Retinal pigment epithelial cell (primary cell): ENCODE measurements around the gene RGS16.

Source experiments
- DNase-seq: peaks from one replicate; pipeline ENCODE4 v3.0.0-alpha.2; 2010; ENCODE audit warnings: low read depth
- H3K4me3 ChIP-seq: 2 replicates; pipeline ENCODE4 v1.5.1; 2011; ENCODE audit warnings: mild to moderate bottlenecking, low read length, control low read depth, moderate library complexity
- TF ChIP-seq, protein P1 (sequence below): conservative IDR thresholded peaks from 2 replicates; pipeline ENCODE4 v1.5.1; 2011; ENCODE audit warnings: low read depth, low read length, control low read depth, inconsistent platforms

The RGS16 gene, protein sequence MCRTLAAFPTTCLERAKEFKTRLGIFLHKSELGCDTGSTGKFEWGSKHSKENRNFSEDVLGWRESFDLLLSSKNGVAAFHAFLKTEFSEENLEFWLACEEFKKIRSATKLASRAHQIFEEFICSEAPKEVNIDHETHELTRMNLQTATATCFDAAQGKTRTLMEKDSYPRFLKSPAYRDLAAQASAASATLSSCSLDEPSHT

DNA sequence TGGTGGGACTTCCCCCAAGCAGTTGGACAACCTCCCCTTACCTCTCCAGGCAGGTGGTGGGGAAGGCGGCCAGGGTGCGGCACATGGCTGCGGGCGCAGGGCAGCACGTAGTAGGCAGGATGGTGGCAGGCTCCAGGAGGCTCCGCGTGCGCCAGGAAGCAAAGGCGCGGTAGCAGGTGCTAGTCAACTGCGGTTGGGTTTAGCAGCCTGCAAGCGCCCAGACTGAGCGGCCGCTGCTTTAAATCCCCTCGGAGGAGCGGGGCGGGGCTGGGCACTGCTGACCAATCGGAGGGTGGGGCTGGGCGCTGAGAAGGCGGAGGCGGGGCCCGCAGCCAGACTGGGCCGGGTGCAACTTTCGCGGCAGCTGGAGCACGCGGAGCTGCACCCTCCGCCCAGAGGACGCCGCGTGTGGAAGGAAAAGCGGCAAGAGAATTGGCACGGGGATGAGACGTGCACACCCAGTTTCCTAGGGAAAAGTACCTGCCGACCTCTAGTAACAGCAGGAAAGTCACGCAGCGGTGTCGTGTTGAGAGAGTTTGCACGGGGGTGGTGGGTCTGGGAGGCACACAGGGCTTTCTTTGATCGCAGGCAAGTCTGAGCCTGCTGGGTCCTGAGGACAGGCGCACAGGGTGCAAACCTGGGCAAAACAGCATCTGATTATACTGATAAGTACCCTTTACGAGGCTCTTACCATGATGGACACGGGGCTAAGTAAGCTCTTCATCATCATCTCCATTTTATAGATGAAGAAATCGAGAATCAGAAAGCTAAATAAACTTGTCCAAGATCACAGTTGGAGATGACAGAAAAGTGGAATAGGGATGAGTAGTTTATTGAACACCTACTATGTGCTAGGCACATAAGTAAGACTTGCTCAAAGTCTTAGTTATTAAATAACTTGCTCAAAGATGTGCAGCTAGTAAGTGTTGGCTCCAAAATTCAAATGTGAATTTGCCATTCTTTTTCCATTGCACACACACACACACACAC, at the start of gene RGS16:
Gene RGS16, minus strand, starts transcription at position 215 of the 990 bp plus-strand sequence. Its CDS starts 130 bp downstream, at position 85.
- H3K4me3 ChIP-seq = peak within 1 kb of the TSS; percentile 45
- DNase-seq = peak; percentile 53
- TF ChIP-seq, protein P1, sequence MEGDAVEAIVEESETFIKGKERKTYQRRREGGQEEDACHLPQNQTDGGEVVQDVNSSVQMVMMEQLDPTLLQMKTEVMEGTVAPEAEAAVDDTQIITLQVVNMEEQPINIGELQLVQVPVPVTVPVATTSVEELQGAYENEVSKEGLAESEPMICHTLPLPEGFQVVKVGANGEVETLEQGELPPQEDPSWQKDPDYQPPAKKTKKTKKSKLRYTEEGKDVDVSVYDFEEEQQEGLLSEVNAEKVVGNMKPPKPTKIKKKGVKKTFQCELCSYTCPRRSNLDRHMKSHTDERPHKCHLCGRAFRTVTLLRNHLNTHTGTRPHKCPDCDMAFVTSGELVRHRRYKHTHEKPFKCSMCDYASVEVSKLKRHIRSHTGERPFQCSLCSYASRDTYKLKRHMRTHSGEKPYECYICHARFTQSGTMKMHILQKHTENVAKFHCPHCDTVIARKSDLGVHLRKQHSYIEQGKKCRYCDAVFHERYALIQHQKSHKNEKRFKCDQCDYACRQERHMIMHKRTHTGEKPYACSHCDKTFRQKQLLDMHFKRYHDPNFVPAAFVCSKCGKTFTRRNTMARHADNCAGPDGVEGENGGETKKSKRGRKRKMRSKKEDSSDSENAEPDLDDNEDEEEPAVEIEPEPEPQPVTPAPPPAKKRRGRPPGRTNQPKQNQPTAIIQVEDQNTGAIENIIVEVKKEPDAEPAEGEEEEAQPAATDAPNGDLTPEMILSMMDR = no peak

DNA sequence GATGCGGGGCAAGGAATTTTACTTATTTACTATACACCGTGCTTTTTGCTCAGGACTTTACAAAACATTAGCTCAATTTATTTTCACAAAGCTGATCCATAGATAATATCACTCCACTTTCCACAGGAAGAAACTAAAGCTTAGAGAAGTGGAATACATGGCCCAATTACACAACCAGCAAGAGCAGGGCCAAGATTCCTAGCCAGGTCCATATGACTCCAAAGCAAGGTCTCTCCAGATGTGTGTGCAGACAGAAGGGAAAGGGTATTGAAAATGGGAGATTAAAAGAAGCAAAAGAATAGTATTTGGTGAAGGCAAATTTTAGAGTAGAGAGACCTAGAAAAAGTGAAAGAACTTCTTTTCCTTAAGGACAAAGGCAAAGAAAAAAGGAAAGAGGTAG, 49.8 kb upstream of the RGS16 start:
- no peak overlapping the region for H3K4me3 ChIP-seq
- no peak for DNase-seq
- TF ChIP-seq, protein P1 = no peak

DNA sequence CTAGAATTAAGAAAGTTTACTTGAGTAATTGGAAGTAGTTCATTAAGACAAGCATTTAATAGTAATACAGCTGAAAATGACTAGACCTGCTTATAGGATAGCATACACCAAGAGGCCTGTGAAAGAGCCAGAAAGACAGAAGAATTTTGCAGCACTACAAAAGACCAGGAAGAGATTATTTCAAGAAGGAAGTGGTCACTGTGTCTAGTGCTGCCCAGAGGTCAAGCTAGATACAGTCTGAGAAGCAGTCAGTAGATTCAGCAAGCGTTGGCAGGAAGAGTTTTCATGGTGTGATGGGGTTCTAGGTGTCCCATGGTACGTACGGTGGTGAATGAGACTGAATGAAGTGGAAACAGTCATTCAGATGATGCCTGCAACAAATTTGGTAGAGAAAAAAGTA, 48.7 kb upstream of the RGS16 start:
- TF ChIP-seq, protein P1 = no peak
- DNase-seq = no peak
- H3K4me3 ChIP-seq = no peak overlapping the region

DNA sequence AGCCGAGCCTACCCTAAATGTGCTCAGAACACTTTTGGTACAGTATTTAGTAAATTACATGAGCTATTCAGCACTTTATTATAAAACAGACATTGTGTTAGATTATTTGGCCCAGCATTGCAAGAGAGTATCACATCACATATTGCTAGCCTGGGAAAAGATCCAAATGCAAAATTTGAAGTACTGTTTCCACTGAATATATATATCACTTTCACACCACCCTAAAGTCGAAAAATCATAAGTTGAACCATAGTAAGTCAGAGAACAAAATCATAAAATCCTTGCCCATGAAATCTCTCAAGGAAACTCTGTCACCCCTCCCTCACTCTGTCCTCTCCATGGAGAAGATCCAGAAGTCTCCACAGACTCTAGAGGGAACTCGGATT, 47.1 kb upstream of the RGS16 start:
- DNase-seq = no peak
- H3K4me3 ChIP-seq = no peak overlapping the region
- TF ChIP-seq, protein P1 = no peak

DNA sequence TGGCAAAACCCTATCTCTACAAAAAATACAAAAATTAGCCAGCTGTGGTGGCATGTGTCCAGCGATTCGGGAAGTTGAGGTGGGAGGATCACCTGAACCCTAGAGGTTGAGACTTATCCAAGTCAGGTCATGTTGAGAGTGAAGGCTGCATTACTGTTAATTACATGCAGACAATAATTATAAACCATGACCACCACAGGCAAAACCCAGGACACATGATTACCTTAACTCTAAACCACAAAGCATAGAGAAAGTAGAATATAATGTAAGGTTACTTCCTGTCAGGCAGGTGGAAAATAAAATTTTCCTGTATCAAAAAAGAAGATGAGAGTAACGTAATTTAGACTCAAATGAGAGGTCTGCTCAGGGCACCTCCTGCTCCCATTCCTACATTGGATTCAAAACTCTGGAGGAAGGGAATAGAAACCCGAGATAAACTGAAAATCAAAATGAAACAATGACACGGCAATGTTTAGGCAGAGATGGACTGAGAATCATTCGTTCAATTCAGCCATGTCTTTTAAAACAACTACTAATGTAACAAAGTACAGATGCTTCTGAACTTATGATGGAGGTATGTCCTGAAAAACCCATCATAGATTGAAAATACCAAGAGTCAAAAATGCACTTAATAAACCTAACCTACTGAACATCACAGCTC, 46.6 kb upstream of the RGS16 start:
- H3K4me3 ChIP-seq = no peak overlapping the region
- TF ChIP-seq, protein P1 = no peak
- no peak for DNase-seq

DNA sequence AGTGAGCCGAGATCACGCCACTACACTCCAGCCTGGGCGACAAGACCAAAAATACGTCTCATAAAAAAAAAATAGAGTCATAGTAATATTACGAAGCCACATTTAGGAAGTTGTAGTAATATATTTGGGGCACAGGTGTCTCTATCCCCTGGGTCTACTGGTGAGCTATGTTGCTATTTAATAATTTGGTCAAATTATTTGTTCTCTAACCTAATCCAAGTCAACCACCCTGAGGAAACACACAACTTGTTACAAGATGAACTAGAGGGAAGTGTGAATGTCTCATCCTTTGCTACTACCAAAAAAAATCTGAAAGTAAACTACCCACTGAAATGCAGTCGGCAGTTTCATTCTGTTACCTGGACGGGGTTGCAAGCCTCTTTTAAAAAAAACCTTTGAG, 44.9 kb upstream of the RGS16 start:
- H3K4me3 ChIP-seq = no peak overlapping the region
- TF ChIP-seq, protein P1 = no peak
- DNase-seq = no peak
